Measurements from ENCODE around the gene ARL4A. TPM values are rescaled to one million over a fixed set of nuclear protein-coding genes. Genes with fewer than 3 reads are reported as not detected.

ARL4A gene
- polyA plus RNA-seq, 4 donors: 48.9 to 123 (median 78.5) TPM

- WGBS, 3 donors: 42 to 64% (median 52%) methylated on average over 2 of the region's 2 CpGs
- FAIRE-seq: no peak
- no peaks in the 10 kb centered on the region for H3K27me3 ChIP-seq (ENCODE audit: control insufficient read depth in 3 of 3, insufficient read depth in 3 of 3, low read length in 3 of 3)
These were observed 51.2 kb downstream of the ARL4A start for GRCh38 chr7:12738665-12739064.

More at GRCh38 chr7:12738665-12739064, 51.2 kb downstream of the ARL4A start:
- no peak overlapping the region for H3K4me3 ChIP-seq (ENCODE audit: low read depth in 1 of 3, low read length in 3 of 3)
- H3K27ac ChIP-seq (ENCODE audit: low read depth in 1 of 3, low read length in 2 of 3): no peak overlapping the region
- no peaks in the 10 kb centered on the region for H3K36me3 ChIP-seq (ENCODE audit: control insufficient read depth in 3 of 3, insufficient read depth in 2 of 3, low read depth in 1 of 3, low read length in 3 of 3)
- DNase-seq: no peak
- H3K4me1 ChIP-seq (ENCODE audit: control insufficient read depth in 3 of 3, insufficient read depth in 2 of 3, low read depth in 1 of 3, low read length in 2 of 3): no peaks in the 10 kb centered on the region
- no peaks in the 10 kb centered on the region for H3K9me3 ChIP-seq (ENCODE audit: control insufficient read depth in 2 of 2, insufficient read depth in 1 of 2, low read depth in 1 of 2, low read length in 1 of 2)

Other genes with a start within 250 kb of the ARL4A start
- gene SCIN, start 116.9 kb upstream of the ARL4A start, polyA plus RNA-seq: 10 to 100 TPM in 2 of 4 donors, 1 to 10 TPM in 2; 3.3 to 61.1 (median 21.2) TPM